Effector memory CD8-positive, alpha-beta T cell (primary cell): ENCODE measurements around the gene CD33.
A peak's percentile ranks its signal among the peaks of the same experiment; 100 is the strongest.
"Not testable (repeated sequence)": the region's sequence is repeated elsewhere in the genome, so short reads cannot be mapped to it uniquely, and the experiment has no call there.

Experiments used
- ATAC-seq: fragments of 150-1000 bp; cut with Tn5 transposase; replicated peaks from 2 replicates; pipeline ENCODE4 v1.10.0; 2021; ENCODE audit warnings: mild to moderate bottlenecking, moderate library complexity
- DNase-seq, 3 experiments: peaks; one replicate each; pipeline ENCODE4 v3.0.0; 2021
- H3K27ac Mint-ChIP-seq, 2 donors: one replicate each; pipeline ENCODE4 v1.8.0; 2022; ENCODE audit warnings: mild to moderate bottlenecking in 2 of 2, mixed read lengths in 2 of 2, moderate library complexity in 2 of 2
- H3K27me3 Mint-ChIP-seq, 2 donors: one replicate each; pipeline ENCODE4 v1.8.0; 2022; ENCODE audit warnings: mixed read lengths in 2 of 2
- H3K36me3 Mint-ChIP-seq: one replicate; pipeline ENCODE4 v1.8.0; 2022; ENCODE audit warnings: mild to moderate bottlenecking, moderate library complexity, mixed read lengths; ENCODE audit not compliant: insufficient read depth
- H3K4me1 Mint-ChIP-seq, 2 donors: one replicate each; pipeline ENCODE4 v1.8.0; 2022; ENCODE audit warnings: low read depth in 2 of 2, mixed read lengths in 2 of 2
- H3K4me3 Mint-ChIP-seq, 2 donors: one replicate each; pipeline ENCODE4 v1.8.0; 2022; ENCODE audit warnings: mild to moderate bottlenecking in 2 of 2, mixed read lengths in 2 of 2, moderate library complexity in 2 of 2
- H3K9me3 Mint-ChIP-seq, 2 donors: one replicate each; pipeline ENCODE4 v1.8.0; 2022; ENCODE audit warnings: mixed read lengths in 2 of 2

The CD33 gene

DNA sequence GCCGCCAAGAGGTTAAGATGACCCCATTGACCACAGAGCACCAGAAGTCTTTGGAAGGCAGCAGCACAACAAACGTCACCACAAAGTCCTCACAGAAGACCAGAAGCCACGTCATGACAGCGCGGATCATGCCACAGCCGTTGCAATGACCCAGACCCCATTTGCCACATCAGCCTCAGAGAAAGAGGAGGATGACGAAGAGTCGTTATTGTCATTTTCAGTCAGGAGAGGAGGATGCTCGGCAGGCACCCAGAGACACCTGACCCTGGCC, 29.6 kb upstream of the CD33 start:
- H3K4me3 Mint-ChIP-seq: peak overlapping the region; percentile 2 to 31
- H3K9me3 Mint-ChIP-seq: no peaks in the 10 kb centered on the region
- ATAC-seq (no peak), DNase-seq (no peak)
- no peak overlapping the region for H3K27ac Mint-ChIP-seq
- H3K36me3 Mint-ChIP-seq: no peaks in the 10 kb centered on the region
- peaks cover 12 to 14% of the 10 kb centered on the region in 2 donors for H3K4me1 Mint-ChIP-seq
- peaks cover 8 to 44% of the 10 kb centered on the region in 2 donors for H3K27me3 Mint-ChIP-seq

DNA sequence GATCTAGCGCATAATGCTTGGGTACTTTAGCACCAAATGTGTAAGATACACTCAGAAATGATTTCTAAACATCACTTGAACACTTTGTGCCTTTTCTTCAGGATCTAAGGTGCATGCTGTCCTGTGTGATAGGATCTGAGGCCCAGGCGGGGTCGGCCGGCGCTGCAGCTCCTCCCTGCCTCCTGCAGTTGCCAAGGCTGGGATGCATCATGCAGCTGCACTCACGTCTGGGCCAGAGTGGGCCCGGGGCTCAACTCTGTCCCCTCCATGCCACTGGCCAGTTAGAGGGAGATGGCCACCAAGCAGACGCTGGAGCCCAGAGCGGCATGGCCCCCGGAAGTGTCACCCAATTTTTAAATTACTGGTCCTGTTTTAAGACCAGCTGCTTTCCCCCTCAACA, 29.3 kb upstream of the CD33 start:
- no peak for ATAC-seq

DNA sequence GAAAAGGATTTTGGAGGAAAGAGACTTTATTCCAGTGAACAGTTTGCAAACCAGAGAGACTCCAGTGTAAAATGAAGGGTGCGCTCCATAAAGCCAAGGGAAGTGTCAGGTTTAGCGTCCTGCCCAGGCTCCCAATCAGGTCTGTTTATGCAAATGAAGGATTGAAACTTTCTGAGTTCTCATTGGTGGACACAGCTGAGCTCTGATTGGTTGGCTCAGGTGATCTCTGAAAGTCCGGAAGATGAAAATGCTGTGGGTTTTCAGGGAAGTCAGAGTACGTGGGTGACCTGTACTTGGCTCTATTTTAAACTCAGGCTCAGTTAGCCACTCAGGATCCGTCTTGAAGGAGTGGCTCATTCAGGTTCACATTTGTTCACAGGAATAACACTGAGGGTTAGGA, 28.7 kb upstream of the CD33 start:
- Mint-ChIP-seq H3K27me3 (peaks cover 17 to 45% of the 10 kb centered on the region in 2 donors), H3K9me3 (no peaks in the 10 kb centered on the region), H3K36me3 (no peaks in the 10 kb centered on the region), H3K27ac (no peak overlapping the region), H3K4me3 (no peak overlapping the region), H3K4me1 (peaks cover 12 to 14% of the 10 kb centered on the region in 2 donors)
- ATAC-seq: no peak
- DNase-seq: no peak

More for the DNA sequence above, 29.3 kb upstream of the CD33 start:
- H3K27ac Mint-ChIP-seq: no peak overlapping the region
- H3K4me3 Mint-ChIP-seq: no peak overlapping the region
- no peak for DNase-seq
- peaks cover 12 to 14% of the 10 kb centered on the region in 2 donors for H3K4me1 Mint-ChIP-seq
- H3K9me3 Mint-ChIP-seq: no peaks in the 10 kb centered on the region
- no peaks in the 10 kb centered on the region for H3K36me3 Mint-ChIP-seq
- H3K27me3 Mint-ChIP-seq: peaks cover 12 to 45% of the 10 kb centered on the region in 2 donors

DNA sequence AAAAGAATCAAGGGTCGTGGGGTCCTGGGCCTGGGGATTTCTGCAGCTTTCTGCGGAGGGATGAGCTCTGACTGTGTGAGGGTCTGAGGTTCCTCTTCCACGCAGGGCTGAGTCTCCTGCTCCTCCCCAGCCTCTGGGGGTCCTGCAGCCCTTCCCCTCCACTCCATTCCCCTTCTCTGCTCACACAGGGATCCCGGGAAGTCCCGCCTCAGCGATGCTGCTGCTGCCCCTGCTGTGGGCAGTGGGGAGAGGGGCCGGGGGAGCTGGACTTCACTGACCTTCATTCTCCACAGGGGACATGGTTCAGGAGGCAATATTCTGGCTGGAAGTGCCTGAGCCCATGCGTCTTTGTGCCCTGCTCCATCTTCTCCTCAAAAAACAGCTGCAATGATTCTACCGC, 26.2 kb upstream of the CD33 start:
- Mint-ChIP-seq H3K4me3 (no peak overlapping the region), H3K27ac (no peak overlapping the region), H3K9me3 (no peaks in the 10 kb centered on the region), H3K36me3 (no peaks in the 10 kb centered on the region), H3K27me3 (peaks cover 31 to 43% of the 10 kb centered on the region in 2 donors), H3K4me1 (peaks cover 12 to 14% of the 10 kb centered on the region in 2 donors)
- DNase-seq: no peak
- no peak for ATAC-seq

DNA sequence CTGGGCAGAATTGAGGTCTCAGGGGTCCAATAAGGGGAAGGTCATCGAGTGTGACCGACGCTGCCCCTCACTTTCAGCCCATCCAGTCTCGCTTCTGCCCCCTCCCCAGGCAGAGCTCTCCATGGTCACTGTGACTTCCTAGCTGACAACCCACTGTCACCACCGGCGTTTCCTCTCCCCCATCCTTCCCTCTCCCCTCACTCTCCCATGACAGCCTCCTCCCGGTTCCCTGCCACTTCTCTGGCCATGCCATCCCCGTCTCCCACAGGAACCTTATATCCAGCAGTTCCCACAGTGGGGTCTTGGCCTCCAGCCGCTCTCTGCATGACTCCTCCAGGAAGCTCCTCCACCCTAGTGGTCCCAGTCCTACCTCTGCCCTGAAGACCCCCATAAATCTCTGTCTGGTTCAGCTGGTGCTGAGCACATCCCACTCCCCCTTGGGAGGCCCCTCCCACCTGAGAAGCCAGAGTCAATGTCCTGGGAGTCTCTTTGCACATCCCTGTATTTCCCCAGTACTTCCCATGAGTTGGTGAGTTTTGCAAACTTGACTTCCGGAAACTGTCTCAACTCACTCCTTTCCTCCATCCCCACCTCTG, 24.7 kb upstream of the CD33 start:
- Mint-ChIP-seq H3K4me1 (peaks cover 1 to 2% of the 10 kb centered on the region in 2 donors), H3K9me3 (no peaks in the 10 kb centered on the region), H3K27ac (no peak overlapping the region), H3K36me3 (no peaks in the 10 kb centered on the region), H3K27me3 (peaks cover 31 to 50% of the 10 kb centered on the region in 2 donors), H3K4me3 (no peak overlapping the region)
- no peak for ATAC-seq
- no peak for DNase-seq

DNA sequence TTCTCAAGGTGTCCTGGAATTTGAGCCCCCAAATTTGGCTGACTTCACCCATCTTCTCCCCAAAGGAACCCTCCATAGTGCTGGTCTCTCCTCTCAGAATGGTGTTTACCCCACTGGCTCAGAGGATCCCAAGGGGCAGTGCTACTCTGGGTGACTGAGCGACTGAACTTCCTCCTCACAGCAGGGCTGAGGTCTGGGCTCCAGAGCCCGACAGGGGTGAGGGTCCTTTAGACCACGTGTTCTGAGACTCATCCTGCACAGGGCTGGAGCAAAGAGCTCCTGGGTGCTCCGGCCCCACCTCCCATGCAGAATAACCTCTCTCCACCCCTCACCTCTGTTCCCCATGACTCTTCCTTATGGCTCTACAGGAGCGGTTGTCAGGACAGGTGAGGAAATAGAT, 23.2 kb upstream of the CD33 start:
- Mint-ChIP-seq H3K27ac (no peak overlapping the region), H3K9me3 (no peaks in the 10 kb centered on the region), H3K36me3 (no peaks in the 10 kb centered on the region), H3K4me3 (no peak overlapping the region), H3K4me1 (no peaks in the 10 kb centered on the region), H3K27me3 (peaks cover 31 to 54% of the 10 kb centered on the region in 2 donors)
- no peak for DNase-seq
- ATAC-seq: no peak

DNA sequence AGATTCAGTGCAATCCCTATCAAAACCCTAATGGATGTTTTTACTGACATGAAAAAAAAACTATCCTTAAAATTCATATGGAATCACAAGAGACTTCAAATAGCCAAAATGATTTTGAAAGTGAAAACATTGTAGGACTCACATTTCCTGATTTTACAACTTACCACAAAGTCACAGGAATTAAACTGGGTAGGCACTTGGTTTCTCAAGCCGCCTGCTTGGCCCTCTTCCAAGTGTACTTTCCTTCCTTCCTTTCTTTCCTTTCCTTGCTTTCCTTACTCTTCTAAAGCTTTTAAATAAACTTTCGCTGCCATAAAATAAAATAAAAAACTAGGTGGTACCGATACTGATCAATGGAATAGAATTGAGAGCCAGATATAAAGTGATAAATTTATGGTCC, 21.0 kb upstream of the CD33 start:
- Mint-ChIP-seq H3K36me3 (no peaks in the 10 kb centered on the region), H3K27me3 (peaks cover 38 to 70% of the 10 kb centered on the region in 2 donors)
- no peak for ATAC-seq

DNA sequence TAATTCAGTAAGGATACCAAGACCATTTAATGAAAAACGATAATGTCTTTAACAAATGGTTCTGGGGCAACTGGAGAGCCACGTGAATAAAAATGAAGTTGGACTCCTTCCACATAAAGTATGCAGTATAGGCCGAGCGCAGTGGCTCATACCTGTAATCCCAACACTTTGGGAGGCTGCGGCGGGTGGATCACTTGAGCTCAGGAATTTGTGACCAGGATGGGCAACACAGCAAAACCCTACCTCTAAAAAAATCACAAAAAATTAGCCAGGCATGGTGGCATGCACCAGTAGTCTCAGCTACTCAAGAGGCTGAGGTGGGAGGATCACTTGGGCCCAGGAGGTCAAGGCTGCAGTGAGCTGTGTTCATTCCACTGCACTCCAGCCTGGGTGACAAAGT, 20.6 kb upstream of the CD33 start:
- H3K27me3 Mint-ChIP-seq: peaks cover 37 to 69% of the 10 kb centered on the region in 2 donors
- H3K36me3 Mint-ChIP-seq: no peaks in the 10 kb centered on the region
- no peak for ATAC-seq
- no peaks in the 10 kb centered on the region for H3K4me1 Mint-ChIP-seq
- no peak overlapping the region for H3K4me3 Mint-ChIP-seq
- no peaks in the 10 kb centered on the region for H3K9me3 Mint-ChIP-seq
- H3K27ac Mint-ChIP-seq: no peak overlapping the region
- no peak for DNase-seq

More for the DNA sequence above, 21.0 kb upstream of the CD33 start:
- Mint-ChIP-seq H3K9me3 (no peaks in the 10 kb centered on the region), H3K27ac (no peak overlapping the region), H3K4me1 (no peaks in the 10 kb centered on the region), H3K4me3 (no peak overlapping the region)
- DNase-seq: no peak

DNA sequence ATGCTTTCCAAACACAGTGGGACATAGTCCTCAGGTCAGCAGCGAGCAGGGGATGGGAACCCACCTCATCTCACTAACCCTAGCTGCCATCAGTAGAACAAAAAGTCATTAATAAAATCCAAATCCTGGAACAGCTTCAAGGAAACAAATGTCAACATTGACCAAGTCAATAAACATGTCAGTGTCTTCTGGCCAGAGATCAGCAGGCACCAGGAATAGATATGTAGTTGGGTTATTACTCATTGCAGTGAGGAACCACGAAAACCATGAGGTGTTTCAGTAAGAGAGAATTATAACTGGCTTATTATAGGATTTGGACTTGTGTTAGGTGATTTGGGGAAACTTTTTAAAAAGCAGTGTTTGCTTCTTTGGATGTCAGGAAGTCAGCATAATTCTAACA, 17.1 kb upstream of the CD33 start:
- peaks cover 15 to 60% of the 10 kb centered on the region in 2 donors for H3K27me3 Mint-ChIP-seq
- H3K4me1 Mint-ChIP-seq: peaks cover 0 to 3% of the 10 kb centered on the region in 2 donors
- H3K27ac Mint-ChIP-seq: no peak overlapping the region
- H3K4me3 Mint-ChIP-seq: no peak overlapping the region
- ATAC-seq (no peak), DNase-seq (no peak)
- no peaks in the 10 kb centered on the region for H3K9me3 Mint-ChIP-seq
- H3K36me3 Mint-ChIP-seq: no peaks in the 10 kb centered on the region

DNA sequence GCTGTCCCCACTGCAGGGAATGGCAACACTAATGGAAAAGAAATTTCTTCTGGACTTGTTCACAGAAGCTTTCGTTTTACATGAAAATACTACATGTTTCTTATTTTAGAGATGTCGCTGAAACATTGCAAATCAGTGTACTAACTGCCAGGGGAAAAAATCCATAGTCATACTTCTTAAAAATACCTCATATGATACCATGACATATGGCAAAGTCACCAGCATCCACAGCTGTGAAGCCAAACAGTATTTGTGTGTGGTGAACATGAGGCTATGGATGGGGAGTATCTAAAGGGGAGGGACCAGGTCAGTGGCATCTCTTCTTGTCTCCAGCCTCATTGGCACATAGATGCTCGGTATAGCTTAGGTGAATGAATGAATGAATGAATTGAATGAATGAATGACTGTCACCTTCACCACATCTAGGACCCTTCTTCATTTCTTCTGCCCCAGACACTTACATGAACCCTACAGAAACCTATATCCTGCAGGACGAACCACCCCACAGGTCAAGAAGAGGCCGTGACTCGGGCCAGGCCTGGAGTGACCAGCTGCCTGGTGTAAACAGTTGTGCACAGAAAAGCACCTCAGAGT, 14.6 kb upstream of the CD33 start:
- peaks cover 12 to 47% of the 10 kb centered on the region in 2 donors for H3K27me3 Mint-ChIP-seq
- ATAC-seq (no peak), DNase-seq (no peak)
- H3K9me3 Mint-ChIP-seq: no peaks in the 10 kb centered on the region
- peaks cover 0 to 3% of the 10 kb centered on the region in 2 donors for H3K4me1 Mint-ChIP-seq
- H3K36me3 Mint-ChIP-seq: no peaks in the 10 kb centered on the region
- no peak overlapping the region for H3K27ac Mint-ChIP-seq
- no peak overlapping the region for H3K4me3 Mint-ChIP-seq

DNA sequence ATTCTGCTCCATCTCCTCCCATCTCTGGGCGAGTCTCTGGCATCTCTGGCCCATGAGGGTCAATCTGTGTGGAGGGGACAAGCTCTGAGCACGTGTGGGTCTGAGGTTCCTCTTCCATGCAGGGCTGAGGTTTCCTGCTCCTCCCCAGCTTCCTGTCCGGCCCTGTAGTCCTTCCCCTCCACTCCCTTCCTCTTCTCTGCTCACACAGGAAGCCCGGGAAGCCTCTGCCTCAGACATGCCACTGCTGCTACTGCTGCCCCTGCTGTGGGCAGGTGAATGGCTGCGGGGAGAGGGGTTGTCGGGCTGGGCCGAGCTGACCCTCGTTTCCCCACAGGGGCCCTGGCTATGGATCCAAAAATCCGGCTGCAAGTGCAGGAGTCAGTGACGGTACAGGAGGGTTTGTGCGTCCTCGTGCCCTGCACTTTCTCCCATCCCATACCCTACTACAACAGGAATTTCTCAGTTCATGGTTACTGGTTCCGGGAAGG, 14.0 kb upstream of the CD33 start:
- ATAC-seq, DNase-seq, H3K4me3 Mint-ChIP-seq, H3K27ac Mint-ChIP-seq, H3K4me1 Mint-ChIP-seq, H3K36me3 Mint-ChIP-seq, H3K9me3 Mint-ChIP-seq: not testable (repeated sequence)
- peaks cover 12 to 48% of the 10 kb centered on the region in 2 donors for H3K27me3 Mint-ChIP-seq

DNA sequence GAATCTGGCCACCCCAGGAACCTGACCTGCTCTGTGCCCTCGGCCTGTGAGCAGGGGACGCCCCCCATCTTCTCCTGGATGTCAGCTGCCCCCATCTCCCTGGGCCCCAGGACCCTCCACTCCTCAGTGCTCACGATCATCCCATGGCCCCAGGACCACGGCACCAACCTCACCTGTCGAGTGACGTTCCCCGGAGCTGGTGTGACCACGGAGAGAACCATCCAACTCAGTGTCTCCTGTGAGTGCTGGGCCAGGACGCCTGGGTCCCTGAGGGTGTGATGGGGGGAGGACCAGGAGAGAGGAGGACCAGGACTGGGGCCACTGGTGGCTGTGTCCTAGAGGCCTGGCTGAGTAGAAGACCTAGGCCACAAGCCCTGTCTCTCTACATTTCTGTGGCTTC, 13.0 kb upstream of the CD33 start:
- H3K27me3 Mint-ChIP-seq: peaks cover 16 to 57% of the 10 kb centered on the region in 2 donors
- ATAC-seq: no peak
- no peak overlapping the region for H3K27ac Mint-ChIP-seq
- H3K36me3 Mint-ChIP-seq: no peaks in the 10 kb centered on the region
- H3K4me1 Mint-ChIP-seq: peaks cover 0 to 3% of the 10 kb centered on the region in 2 donors
- H3K9me3 Mint-ChIP-seq: no peaks in the 10 kb centered on the region
- no peak for DNase-seq
- no peak overlapping the region for H3K4me3 Mint-ChIP-seq

DNA sequence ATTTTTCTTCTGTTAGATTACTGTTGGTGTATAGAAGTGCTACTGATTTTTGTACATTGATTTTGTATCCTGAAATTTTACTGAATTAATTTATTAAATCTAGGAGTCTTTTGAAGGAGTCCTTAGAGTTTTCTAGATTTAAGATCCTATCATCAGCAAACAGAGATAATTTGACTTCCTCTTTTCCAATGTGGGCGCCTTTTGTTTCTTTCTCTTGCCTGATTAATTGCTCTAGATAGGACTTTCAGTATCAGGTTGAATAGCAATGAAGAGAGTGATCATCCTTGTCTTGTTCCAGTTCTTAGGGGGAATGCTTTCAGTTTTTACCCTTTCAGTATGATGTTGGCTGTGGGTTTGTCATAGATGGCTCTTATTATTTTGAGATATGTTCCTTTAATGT, 5.6 kb upstream of the CD33 start:
- peaks cover 43 to 88% of the 10 kb centered on the region in 2 donors for H3K27me3 Mint-ChIP-seq
- H3K4me1 Mint-ChIP-seq: no peaks in the 10 kb centered on the region
- ATAC-seq (no peak), DNase-seq (no peak)
- peaks cover 2% of the 10 kb centered on the region for H3K36me3 Mint-ChIP-seq
- H3K9me3 Mint-ChIP-seq: no peaks in the 10 kb centered on the region
- H3K27ac Mint-ChIP-seq: no peak overlapping the region
- H3K4me3 Mint-ChIP-seq: no peak overlapping the region

DNA sequence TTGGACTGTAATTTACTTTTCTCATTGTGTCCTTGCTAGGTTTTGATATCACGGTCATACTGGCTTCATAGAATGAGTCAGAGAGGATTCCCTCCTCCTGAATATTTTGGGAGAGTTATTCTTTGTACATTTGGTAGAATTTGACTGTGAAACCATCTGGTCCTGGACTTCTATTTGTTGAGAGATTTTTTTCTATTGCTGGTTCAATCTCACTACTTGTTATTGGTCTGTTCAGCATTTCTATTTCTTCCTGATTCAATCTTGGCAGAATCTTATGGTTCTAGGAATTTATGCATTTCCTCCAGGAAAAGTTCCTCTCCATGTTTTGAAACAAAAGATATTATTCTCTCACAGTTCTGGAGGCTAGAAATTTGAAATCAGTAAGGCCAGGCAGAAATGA, 4.9 kb upstream of the CD33 start:
- Mint-ChIP-seq H3K27me3 (peaks cover 43 to 95% of the 10 kb centered on the region in 2 donors), H3K27ac (no peak overlapping the region), H3K4me1 (no peaks in the 10 kb centered on the region), H3K9me3 (no peaks in the 10 kb centered on the region), H3K36me3 (peaks cover 2% of the 10 kb centered on the region), H3K4me3 (no peak overlapping the region)
- DNase-seq (no peak), ATAC-seq (no peak)
